ENCODE measurements around the gene MLKL.
A peak's percentile ranks its signal among the peaks of the same experiment; 100 is the strongest.

Gene MLKL

DNA sequence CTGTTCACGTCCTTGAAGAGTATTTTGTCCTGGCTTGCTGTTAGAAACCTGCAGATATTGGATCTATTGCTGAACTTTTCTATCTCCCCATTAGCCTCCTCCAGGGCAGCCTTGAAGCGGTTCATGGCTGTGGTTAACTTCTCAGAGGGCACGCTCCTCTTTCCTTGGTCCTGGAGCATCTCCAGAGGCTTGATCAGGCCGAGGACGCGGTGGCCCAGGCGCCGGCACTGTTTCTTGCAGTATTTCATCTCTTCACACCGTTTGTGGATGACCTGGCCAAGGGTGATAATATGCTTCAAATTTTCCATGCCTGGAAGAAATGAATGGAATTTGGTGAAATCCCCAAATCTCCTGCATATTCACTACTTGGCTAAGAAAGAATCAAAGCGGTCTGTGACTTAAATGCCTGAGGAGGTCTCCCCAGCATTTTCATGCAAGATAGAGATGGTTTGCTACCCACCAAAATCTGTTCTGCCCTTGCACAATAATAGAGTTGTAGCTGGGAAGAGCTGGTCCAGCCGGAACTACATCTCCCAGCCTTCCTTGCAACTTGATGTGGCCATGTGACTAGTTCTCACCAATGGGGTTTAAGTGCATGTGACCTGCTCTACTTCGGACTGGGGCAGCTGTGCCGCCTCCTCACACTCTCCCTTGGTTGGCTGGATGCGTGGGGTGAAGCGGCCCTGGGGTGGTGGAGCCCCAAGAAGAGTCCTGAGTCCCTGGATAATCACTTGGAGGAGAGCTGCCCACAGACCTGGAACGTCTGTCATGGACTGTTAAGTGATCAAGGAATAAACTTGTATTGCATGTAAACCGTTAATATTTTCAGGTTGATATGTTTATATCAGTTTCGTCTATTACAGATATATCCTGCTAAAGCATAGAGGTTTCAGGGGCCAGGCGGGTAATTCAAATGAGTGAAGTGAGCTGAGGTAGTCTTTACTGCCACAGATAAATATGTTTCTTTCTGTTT lies 4.9 kb downstream of the MLKL start:
- TF ChIP-seq CTCF (IDR thresholded peaks at IDR 0.05; ENCODE audit: low read depth, low read length), result no peak
- H3K4me3 ChIP-seq (replicated peaks in 1 of 2; ENCODE audit: low read depth in 2 of 2, low read length in 2 of 2), result peak overlapping the region; percentile 33 to 43
- DNase-seq (ENCODE audit: low read depth in 2 of 2), result peak; percentile 95 to 96

DNA sequence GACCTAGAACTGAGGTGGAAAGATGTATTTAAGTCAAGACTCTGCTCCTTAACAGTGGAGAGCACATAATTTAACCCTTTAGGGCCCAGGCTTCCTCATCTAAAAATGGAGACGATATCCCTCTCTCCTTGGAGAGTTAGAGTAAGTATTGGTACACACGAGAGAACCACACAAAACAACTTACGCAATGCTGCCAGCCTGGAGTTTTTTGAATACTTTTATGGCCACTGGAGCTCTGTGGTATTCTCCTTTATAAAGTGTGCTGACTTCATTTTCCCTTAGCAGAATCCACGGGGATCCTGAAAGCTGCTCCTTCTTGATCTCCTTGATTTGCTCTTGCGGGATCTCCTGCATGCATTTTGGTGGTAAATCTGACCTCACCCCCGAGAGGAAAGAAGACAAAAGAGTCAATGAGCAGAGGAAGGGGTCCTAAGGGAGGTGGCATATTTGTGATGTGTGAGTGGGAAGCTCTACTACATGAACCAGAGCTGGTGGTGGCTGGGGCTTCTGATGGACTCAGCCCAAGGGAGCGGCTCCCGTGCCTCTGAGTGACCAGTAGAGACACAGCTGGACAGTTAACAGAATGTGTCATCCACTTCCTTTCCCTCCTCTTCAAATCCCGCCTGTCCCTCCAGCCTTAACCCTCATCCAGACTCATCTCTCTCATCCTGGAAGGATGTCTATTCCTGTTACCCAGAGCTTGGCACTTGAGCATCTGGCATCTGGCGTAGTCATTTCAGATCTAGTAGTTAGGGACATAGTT lies 9.4 kb downstream of the MLKL start:
- no peak overlapping the region for H3K4me3 ChIP-seq (replicated peaks in 1 of 2; ENCODE audit: low read depth in 2 of 2, low read length in 2 of 2)
- TF ChIP-seq CTCF (IDR thresholded peaks at IDR 0.05; ENCODE audit: low read depth, low read length), result no peak
- peak; percentile 46 for DNase-seq (ENCODE audit: low read depth in 2 of 2)

DNA sequence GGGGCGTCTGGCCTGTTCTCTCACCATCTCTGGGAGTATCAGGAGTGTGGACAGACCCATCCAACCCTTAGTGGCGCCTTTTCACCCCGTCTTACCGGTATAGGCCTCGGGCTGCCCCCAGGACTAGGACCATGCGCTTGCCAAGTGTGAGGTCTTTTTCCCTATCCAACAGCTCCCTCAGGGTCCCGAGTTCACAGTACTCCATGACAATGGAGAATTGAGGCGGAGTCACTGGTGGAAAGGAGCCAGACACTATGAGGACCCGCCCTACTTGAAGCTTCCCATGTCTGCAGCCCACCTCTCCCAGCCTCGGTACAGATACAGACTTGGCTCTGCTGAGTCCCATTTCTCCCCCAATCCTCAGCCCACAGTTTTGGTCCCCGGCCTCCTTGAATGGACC lies 18.1 kb downstream of the MLKL start:
- no peak for TF ChIP-seq CTCF (IDR thresholded peaks at IDR 0.05; ENCODE audit: low read depth, low read length)
- H3K4me3 ChIP-seq (replicated peaks in 1 of 2; ENCODE audit: low read depth in 2 of 2, low read length in 2 of 2), result no peak overlapping the region
- DNase-seq (ENCODE audit: low read depth in 2 of 2), result no peak

DNA sequence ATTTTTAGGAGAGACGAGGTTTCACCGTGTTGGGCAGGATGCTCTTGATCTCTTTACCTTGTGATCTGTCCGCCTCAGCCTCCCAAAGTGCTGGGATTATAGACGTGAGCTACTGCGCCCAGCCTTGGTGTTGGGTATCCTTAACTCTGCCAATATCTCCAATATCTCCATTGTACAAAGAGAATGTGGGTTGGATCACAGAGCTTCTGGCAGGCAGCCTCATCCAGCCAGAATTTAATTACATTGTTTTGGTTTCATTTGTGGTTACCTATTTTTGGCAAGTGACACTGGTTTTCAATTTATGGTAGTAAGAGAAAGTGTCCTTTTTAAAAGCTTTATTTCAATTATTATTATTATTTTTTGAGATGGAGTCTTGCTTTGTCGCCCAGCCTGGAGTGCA lies 20.0 kb downstream of the MLKL start:
- DNase-seq (ENCODE audit: low read depth in 2 of 2), result no peak
- H3K4me3 ChIP-seq (replicated peaks in 1 of 2; ENCODE audit: low read depth in 2 of 2, low read length in 2 of 2), result no peak overlapping the region
- TF ChIP-seq CTCF (IDR thresholded peaks at IDR 0.05; ENCODE audit: low read depth, low read length), result no peak

GRCh38 chr16:74679983-74680382 lies 20.7 kb downstream of the MLKL start:
- no peak for TF ChIP-seq CTCF (IDR thresholded peaks at IDR 0.05; ENCODE audit: low read depth, low read length)
- no peak for DNase-seq (ENCODE audit: low read depth in 2 of 2)

GRCh38 chr16:74677868-74678267 lies 22.8 kb downstream of the MLKL start:
- DNase-seq (ENCODE audit: low read depth in 2 of 2), result no peak
- H3K4me3 ChIP-seq (replicated peaks in 1 of 2; ENCODE audit: low read depth in 2 of 2, low read length in 2 of 2), result no peak overlapping the region
- TF ChIP-seq CTCF (IDR thresholded peaks at IDR 0.05; ENCODE audit: low read depth, low read length), result no peak

More at GRCh38 chr16:74679983-74680382, 20.7 kb downstream of the MLKL start:
- H3K4me3 ChIP-seq (replicated peaks in 1 of 2; ENCODE audit: low read depth in 2 of 2, low read length in 2 of 2), result no peak overlapping the region
